GM18858 (cell line): ENCODE results near the gene ATP13A5.

Source experiments
- ATAC-seq: cut with Tn5 transposase; IDR thresholded peaks from one replicate; pipeline ENCODE4 v1.9.1; 2021; ENCODE audit not compliant: unreplicated experiment

Gene ATP13A5, protein sequence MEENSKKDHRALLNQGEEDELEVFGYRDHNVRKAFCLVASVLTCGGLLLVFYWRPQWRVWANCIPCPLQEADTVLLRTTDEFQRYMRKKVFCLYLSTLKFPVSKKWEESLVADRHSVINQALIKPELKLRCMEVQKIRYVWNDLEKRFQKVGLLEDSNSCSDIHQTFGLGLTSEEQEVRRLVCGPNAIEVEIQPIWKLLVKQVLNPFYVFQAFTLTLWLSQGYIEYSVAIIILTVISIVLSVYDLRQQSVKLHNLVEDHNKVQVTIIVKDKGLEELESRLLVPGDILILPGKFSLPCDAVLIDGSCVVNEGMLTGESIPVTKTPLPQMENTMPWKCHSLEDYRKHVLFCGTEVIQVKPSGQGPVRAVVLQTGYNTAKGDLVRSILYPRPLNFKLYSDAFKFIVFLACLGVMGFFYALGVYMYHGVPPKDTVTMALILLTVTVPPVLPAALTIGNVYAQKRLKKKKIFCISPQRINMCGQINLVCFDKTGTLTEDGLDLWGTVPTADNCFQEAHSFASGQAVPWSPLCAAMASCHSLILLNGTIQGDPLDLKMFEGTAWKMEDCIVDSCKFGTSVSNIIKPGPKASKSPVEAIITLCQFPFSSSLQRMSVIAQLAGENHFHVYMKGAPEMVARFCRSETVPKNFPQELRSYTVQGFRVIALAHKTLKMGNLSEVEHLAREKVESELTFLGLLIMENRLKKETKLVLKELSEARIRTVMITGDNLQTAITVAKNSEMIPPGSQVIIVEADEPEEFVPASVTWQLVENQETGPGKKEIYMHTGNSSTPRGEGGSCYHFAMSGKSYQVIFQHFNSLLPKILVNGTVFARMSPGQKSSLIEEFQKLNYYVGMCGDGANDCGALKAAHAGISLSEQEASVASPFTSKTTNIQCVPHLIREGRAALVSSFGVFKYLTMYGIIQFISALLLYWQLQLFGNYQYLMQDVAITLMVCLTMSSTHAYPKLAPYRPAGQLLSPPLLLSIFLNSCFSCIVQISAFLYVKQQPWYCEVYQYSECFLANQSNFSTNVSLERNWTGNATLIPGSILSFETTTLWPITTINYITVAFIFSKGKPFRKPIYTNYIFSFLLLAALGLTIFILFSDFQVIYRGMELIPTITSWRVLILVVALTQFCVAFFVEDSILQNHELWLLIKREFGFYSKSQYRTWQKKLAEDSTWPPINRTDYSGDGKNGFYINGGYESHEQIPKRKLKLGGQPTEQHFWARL

DNA sequence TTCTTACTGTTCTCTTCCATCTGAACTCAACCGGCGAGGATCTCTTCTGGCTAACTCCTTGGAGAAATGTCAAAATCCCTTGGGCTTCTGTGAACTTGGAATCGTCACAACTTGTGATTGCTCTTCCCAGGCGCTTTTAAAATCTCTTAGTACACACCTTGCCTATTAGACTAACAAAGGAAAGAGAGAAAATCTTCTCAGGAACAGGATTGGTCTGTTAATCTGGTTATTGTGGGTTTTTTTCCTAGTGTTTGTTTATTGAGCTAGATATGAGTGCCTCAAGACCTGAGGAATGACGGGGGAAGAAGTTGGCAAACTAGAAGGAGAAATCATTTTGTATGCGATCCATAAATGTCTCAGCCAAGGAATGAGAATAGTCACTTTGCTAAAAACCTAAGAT is at the start of gene ATP13A5:
ATP13A5 (minus strand) TSS at position 48 of the 400 bp plus-strand sequence; CDS start at position 20, 28 bp downstream.
- ATAC-seq, result no peak

DNA sequence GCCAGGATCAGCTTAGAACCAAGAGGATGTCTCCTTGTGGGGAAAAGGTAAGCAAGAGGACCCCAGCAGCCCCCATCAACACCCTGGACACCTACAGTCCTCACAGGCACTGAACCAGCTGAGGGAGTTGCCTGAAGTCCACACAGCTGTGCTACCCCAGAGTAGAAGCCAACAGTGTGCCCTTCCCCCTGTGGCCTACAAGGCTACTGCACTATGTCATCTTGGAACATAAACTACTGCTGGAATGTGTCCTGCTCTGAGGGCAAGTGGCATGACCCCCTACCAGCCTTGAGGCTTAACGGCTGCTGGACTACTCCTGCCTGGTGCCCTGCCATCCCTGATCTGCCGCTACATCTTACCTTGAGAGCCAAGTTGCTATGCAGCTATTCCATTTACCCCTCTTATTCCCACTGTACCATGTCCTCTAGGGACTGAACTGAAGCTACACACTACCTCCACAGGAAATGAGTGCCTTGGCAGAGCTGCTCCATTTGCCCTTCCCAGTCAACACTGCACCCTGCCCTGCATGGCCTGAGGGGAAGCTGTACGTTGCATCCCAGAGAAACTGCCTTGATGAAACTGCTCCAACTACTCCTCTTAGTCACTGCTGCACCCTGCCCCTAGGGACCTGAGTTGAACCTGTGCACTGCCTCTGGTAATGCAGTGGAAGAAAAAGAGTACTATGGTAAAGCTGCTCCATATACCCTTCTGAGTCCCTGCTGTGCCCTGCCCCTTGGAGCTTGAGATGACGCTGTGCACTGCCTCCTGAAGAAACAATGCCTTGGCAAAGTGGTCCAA is 40.2 kb upstream of the ATP13A5 start:
- ATAC-seq, result no peak

DNA sequence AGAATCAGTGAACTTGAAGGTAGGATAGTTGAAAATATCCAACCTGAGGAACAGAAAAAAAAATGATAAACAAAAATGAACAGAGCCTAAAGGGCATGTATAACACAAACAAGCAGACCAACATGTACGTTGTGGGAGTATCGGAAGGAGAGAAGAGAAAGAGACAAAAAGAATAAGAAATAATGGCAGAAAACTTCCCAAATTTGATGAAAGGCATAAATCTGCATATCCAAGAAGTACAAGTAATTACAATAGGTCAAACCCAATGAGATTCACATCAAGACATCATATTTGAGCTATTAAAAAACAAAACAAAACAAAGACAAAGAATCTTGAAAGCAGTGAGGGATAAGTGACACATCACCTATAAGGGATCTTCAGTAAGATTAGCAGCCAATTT is 38.1 kb upstream of the ATP13A5 start:
- ATAC-seq, result no peak

DNA sequence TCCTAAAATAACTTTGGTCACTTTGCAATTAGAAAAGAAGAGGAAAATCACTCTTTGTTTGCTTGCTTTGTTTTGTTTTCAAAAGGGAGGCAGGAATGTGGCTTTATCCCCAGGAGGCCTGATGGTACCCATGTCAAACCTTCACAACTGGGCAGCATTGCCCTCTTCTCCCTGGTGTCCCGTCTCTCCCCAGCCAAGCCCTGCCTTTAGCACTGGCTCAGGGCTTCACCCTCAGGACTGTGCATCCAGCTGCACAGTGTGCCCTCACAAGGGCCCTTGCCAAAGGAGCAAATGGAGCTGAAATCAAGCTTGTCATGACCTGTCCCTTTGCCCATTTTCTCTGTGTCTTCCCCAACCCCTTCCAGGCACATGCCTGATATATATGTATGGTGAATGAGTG is 29.1 kb upstream of the ATP13A5 start:
- ATAC-seq, result no peak

DNA sequence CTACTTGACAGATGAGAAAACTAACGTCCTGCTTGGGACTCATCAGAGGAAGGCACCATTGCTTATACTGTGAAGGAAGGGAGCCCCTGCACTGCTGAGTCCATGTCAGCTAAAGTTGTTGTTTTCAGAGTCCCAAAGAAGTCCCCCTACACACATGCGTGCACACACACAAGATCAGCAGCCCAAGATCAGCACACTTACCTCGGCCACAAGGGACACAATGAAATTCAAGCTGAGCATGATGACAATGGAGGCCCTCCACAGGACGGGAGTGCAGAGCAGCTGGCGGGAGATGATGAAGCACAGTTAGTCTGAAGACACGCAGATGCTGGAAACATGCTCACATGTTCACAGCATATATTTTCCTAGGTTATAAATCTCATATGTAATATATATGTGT is 28.6 kb upstream of the ATP13A5 start:
- ATAC-seq, result no peak

DNA sequence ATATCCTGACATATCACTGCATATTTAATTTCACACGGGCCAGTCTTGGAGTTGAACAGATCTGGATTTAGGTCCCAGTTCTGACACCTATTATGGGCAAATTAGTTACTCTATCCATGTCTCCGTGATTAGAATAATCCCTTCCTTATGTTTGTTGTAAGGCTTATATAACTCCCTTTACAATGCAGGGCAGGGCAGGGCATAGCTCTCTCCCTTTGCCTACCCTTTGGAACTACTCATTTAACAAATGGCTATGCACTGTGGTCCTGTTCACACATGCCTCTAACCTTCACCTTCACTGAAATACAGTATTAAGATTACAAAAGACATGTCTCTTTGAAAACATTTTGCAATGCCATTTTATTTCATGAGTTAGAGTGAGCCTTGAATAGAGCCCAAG is 24.8 kb upstream of the ATP13A5 start:
- no peak for ATAC-seq

DNA sequence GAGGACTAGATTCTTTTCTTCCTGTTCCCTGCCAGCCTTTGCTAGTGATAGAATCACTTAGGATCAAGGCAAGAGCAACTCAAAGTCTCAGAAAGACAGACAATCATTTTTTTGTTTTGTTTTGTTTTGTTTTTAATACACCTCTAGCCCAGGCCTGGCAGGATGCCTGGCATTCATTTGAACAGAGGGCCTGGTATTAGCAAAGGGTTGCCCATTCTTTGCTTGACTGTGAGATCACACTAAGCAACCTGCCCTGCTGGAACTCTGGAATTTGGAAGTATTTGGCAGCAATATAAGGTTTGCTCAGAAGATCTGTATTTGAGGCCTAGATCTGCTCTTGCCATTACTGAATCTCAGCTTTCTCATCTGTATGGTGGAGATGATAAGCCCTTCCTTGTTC is 21.8 kb upstream of the ATP13A5 start:
- ATAC-seq, result no peak

DNA sequence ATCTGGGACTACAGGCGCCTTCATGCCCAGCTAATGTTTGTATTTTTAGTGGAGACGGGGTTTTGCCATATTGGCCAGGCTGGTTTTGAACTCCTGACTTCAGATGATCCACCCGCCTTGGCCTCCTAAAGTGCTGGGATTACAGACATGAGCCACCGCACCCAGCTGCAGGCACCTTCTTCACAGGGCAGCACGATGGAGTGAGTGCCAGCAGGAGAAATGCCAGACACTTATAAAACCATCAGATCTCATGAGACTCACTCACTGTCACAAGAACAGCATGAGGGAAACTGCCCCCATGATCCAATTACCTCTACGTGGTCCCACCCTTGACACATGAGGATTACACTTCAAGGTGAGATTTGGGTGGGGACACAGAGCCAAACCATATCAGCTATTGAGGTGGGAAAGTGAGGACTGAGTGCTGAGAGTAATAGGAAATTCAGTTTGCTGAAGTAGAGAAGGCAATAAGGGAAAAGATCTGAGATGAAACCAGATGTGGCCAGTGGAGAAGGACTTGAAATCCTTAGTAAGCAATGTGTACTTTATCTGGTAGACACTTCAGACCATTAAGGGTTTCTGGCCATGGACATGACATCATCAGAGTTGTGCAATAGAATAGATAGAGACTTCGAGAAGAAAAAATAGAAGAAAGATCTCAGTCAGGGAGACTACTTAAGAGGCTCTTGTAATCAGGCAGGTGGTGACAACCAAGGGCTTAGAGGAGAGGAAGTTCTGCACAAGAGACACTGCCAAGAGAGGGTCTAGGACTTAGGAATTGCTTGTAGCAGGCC is 18.1 kb upstream of the ATP13A5 start:
- no peak for ATAC-seq

DNA sequence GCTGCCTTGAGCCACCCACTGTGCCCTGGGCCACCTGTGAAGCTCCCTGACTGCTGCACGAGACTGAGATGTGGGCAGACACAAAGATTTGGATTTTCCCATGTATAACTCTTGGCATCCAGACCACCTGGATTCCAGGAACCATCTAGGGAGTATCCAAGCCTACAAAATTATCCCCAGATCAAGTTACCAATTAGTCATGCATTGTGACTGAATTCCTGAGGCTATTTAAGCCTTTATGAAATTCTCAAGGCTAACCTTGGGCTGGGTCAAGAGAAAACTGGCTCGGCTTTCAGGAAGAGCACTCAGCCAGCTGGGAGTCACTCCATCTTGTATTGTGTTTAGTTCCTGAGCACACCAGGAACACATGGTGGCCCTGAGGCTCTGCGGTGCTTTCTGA is 13.3 kb upstream of the ATP13A5 start:
- ATAC-seq, result no peak

DNA sequence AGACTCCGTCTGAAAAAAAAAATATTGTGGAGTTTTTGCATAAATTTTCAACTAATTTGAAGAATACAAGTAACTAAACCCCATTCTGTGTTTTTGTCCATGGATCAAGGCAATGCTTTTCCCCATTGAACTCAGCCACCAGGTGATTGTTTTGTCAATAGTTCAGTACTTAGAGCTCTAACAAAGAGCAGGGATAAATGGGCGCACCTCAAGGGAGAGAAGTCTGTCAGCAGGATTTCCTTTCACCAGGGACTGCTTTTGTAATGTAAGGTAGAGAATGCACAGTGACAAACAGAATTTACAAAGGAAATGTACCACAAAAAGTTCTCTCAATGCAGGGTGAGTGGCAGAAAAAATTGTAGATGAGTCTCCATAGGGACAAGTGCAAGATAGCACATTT is 10.8 kb upstream of the ATP13A5 start:
- no peak for ATAC-seq

DNA sequence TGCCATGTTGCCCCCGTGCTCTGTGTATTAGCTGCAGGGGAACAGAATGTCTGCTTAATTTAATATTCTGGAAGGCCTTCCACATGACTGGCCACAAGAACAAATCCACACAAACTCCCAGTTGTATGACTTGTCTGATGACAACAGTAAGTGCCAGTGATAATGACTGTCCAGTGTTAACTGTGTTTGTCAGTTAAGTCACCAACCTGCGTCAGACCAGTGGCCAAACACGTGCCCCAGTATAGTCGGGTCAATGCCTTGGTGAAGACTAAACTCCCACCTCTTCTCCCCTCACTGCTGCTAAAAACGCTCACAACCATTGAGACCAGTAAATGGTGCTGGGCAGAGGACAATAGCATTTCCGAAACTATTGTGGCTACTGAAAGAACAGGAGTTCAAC is 9.8 kb upstream of the ATP13A5 start:
- ATAC-seq, result no peak

DNA sequence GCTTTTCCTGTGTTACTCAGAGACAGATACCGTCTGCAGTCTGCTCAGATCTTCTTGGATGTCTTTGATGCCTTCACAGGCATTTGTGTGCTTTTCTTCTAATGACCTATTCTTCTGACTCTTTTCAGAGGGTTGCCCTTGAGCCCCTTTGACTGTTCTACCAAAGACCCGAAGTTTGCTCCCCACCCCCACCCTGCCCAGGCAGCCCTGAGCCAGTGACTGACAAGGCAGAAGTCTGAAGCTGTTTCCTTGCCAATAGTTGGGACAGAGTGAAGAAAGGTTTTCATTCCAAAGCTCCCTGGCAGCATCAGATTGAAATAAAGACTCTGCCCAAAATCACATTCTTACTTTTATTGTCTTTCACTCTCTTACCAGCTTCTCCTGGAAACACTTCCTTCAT is 9.0 kb upstream of the ATP13A5 start:
- ATAC-seq, result no peak

DNA sequence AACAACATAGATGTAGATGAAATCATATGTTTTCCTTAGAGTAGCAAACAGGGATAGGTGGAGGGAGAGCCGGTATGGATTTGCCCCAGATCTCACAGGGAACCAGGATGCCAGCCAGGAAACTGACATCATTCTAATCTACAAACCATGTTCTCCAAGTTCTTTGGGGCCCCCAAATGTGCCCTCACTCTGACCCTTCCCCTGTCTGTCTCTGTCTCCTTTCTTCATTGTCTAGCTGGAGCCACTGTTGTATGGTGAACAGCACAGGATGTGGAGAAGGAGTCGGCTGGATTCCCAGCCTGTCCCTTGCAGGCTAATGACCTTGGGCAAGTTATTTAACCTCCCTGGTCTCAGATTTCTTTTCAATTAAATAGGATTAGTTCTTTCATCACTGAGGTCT is 962 bp downstream of the ATP13A5 start:
- ATAC-seq, result no peak

DNA sequence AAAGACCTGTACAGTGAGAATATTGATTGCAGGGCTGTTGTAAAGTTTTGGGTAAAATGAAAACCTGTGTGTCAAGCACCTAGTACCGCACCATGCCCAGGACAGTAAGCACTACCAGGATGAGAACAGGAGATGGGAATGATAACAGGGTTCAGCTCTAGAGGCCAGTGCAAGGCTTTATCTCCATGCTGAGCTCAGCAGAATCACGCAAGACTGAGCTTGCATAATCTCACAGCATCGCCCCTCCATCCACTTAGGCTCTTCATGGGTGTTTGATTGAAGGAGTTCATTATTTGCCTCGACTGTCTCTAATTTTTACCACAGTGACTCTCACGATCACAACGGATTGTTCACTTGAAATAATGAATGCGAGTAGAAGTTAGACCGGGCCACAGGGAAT is 2.9 kb downstream of the ATP13A5 start:
- ATAC-seq, result no peak

DNA sequence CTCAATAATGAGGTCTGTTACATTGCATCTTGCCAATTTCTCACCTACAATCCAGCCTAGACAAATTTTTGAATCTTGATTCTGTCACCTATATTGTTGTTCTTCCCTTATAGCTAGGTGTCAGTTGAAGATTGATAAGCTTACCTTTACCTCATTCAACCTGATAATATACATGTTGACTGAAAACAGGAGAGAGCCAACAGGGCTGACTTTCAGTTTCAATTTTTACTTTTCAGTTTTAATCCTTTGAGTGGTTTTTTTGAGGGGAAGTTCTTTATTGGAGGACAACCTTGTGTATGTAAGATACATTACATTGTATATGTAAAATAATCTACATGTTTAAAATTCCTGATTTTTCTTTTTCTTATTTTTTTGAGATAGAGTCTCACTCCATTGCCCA is 5.8 kb downstream of the ATP13A5 start:
- ATAC-seq, result peak; percentile 65

DNA sequence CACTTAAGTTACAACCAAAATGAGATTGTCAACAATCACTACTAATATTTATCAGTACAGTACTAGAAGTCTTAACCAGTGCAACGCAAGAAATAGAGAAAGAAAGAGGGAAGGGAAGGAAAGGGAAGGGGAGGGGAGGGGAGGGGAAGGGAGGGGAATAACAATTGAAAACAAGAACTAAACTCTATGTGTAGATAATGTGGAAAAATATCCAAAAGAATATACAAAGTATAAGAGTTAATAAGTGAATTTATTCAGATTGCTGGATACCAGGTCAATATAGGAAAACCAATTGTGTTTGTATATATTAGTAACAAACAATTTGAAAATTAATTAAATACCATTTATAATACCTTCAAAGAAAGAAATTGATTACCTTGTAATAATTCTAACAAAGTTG is 10.7 kb downstream of the ATP13A5 start:
- no peak for ATAC-seq

DNA sequence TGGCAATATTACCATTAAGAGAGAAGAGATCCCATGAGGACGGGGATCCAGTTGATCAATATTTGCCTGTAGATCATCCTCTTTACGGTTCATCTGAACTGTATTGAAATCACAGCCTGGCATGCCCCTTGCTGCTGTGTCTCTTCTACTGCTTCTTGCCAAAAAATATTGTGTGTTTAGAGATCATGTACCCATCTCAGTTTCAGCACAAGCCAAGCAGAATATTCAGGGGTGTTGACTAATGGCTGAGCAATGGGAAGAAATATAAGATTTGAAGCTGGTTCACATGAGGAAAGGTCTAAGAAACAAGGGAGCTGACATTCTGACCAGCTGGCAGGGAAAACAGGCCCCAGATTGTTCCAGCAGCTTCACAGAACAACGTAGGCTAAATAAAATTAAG is 21.3 kb downstream of the ATP13A5 start:
- ATAC-seq, result no peak

DNA sequence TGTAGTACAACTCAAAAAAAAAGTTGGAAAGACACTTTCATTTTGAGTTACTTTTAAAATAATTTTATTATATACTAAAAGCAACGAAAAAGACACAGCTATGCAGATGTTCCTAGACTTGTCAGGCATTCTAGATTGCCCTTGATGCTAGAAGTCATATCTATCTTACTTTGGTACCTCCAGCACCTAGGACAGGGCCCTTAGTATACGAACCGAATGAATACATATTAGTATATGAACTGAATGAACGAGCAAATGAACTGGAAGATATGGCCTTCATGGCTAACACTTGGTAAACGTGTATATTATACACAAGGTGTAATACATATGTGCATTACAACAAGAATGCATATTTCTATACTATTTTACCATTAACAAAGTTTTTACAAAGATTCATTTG is 24.1 kb downstream of the ATP13A5 start:
- ATAC-seq, result no peak

DNA sequence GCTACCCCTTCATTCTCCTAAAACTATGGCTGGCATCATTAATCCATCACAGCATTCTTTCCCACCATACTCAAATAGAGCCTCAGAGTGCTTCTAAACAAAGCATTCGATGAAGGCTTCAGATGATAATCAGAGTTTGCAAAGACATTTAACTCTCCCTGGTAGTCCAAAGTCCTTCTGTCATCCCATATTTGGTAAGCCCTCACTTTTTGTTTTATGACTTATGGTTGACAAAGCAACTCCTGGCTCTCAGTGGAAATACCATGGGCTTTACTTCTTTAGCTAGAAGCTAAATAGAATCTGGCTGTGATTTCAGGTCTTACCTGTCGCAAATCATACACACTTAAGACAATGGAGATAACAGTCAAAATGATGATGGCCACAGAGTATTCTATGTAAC is 27.8 kb downstream of the ATP13A5 start:
- ATAC-seq, result no peak

DNA sequence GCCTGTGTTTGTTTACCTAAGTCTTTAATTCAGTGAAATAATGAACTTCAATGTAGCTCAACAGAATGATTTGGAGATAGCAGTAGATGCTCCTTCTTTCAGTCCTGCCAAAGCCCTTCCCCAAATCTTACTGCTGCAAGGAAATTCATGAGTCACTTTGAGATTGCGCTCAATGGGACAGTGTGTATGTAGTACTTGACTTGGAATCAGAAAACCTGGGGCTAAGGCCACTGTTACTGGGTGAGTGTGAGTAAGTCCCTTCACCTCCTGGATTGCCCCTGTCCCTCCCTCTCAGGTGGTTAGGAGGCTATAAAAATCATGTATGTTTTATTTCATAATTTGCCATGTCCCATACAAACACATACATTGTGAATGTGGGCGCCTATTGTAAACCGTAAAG is 29.9 kb downstream of the ATP13A5 start:
- ATAC-seq, result no peak
